GM12872 (cell line): ENCODE measurements around the gene RNF121.

Experiments used
- TF ChIP-seq, protein P1 (sequence below): IDR thresholded peaks from 3 replicates; pipeline ENCODE4 v1.5.1; 2011; ENCODE audit warnings: low read depth, mild to moderate bottlenecking, low read length, moderate library complexity; ENCODE audit not compliant: insufficient read depth

The RNF121 gene

DNA sequence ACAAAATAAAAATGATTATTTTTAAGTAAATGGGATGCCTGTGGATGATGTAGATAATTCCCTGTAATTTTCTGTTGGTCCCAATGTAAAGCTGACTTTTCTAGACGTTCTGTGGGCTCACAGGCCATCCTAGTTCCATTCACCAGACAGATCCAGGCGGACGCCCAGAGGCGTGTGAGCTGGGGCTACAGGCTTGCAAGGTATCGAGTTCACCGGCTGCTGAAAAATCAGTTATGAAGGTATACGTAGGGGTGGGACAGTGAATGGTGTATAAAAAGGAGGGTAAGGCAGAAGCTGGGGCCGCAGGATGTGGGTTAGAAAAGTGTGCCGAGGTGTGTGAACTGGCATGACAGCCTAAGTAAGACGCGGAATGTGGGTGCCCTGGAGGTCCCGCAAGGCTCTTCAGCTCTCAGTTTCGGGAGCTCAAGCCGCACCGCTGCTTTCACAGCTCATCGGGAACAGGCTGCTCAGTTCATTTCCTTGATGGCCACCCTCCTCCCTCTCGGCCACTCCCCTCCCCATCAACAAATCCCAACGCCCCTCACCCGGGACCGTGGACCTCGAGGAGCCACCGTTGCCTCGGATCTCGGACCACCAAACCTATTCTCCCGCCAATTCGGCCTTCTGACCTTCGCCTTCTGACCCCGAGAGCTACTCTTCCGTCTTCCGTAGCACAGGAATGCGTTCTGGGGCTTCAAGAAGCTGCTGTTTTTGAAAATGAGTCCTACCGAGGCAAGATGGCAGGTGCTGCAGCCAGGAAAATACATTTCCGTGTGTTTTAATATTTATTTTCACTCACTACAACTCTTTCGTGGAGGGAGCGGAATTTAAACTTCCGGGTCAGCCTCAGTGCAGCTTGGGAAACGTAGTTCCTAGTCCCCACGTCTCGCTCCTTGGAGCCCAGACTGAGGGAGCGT, 768 bp upstream of the RNF121 start, which contains the start of gene XNDC1N:
XNDC1N (minus strand) TSS at position 775 of the 917 bp plus-strand sequence. CDS start 5,241 bp downstream, outside the sequence.
- TF ChIP-seq, protein P1, sequence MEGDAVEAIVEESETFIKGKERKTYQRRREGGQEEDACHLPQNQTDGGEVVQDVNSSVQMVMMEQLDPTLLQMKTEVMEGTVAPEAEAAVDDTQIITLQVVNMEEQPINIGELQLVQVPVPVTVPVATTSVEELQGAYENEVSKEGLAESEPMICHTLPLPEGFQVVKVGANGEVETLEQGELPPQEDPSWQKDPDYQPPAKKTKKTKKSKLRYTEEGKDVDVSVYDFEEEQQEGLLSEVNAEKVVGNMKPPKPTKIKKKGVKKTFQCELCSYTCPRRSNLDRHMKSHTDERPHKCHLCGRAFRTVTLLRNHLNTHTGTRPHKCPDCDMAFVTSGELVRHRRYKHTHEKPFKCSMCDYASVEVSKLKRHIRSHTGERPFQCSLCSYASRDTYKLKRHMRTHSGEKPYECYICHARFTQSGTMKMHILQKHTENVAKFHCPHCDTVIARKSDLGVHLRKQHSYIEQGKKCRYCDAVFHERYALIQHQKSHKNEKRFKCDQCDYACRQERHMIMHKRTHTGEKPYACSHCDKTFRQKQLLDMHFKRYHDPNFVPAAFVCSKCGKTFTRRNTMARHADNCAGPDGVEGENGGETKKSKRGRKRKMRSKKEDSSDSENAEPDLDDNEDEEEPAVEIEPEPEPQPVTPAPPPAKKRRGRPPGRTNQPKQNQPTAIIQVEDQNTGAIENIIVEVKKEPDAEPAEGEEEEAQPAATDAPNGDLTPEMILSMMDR, result no peak

DNA sequence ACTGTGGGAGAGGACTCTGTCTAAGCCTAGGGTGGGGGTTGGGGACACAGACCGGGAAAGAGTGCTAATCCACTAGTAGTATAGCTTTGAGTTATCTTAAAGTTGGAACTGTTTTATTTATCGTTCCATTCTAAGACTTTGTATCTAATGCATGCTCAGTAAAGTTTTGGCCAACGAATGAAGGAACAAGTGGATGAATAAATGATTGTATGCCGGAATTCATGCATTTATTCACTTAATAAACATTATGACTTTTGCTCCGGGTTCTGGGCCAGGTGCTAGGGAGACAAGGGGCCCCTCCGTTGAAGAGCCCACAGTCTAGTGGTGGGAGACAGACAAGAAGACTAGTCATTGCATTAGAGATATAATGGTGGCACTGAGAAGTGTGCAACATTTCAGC, 645 bp downstream of the RNF121 start:
- TF ChIP-seq, protein P1, result no peak

DNA sequence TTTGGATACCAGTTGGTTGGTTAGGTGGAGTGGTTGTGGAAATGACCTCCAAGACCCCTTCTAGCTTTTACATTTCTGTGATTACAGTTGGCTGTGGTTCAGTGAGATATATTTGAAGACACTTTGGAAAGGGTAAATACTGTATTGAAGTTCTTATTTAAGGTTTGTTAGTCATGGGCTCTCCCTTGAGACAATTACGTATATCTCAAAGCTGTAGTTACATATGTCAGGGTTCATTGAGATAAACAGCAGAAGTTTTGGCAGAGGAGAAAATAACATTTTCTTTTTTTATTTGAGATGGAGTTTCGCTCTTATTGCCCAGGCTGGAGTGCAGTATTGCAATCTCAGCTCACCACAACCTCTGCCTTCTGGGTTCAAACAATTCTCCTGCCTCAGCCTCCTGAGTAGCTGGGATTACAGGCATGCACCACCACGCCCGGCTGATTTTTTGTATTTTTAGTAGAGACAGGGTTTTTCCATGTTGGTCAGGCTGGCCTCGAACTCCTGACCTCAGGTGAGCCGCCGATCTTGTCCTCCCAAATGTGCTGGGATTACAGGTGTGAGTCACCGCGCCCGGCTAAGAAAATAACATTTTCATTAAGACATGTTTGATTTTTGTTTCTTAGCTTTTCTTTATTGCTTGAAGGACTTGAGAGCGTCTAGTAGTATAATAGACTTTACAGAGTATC, 1.9 kb downstream of the RNF121 start:
- TF ChIP-seq, protein P1, result no peak

DNA sequence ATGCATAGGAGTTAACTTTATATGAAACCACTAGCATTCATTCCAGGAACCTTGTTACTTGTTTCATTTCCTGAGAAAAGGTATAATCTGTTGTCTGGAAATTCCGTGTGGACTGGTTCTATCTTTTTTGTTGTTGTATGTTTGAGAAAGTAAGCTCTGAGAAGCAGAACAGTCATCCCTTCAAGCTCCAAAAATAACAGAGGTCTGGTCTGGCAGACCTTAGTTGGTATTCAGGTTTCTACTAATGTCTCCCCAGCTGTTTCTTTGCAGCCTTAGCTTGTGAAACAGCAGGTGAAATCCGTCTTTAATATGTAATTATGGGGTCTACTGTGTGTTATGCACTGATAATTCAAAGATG, 2.4 kb downstream of the RNF121 start:
- TF ChIP-seq, protein P1, result no peak

DNA sequence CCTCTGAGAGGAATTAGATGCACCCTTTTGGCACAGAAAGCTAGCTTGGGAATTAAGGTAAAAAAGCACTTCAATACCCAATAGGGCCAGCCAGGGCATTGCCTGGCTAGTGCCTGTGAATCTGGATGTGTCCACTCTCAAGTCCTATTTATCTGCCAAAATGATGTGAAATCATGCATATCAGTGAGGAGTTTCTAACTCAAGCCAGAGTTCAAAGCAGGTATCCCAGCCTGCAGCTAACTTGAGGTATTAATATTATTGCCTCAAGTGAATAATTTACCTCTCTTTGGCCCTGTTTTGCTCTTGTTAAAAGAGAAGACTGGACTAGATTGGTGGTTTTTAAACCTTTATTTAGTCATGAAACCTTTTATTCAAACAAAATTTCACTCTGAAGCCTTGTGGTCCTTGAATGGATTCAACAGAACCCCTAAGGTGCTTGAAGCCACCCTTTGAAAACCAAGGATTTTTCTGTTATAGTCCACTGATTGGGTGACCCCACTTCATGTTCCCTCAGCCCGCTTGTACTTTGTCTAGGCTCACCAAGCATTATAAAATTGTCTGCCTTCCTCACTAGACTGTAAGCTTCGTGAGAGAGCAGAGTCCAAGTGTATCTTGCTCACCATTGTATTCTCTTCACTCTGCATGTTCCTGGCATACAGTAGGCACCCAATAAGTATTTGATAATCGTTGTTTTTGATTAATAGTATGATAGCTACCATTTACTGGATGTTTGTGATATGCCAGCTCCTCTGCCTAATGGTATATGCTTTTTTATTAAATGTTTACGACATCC, 4.5 kb downstream of the RNF121 start:
- TF ChIP-seq, protein P1, result no peak

DNA sequence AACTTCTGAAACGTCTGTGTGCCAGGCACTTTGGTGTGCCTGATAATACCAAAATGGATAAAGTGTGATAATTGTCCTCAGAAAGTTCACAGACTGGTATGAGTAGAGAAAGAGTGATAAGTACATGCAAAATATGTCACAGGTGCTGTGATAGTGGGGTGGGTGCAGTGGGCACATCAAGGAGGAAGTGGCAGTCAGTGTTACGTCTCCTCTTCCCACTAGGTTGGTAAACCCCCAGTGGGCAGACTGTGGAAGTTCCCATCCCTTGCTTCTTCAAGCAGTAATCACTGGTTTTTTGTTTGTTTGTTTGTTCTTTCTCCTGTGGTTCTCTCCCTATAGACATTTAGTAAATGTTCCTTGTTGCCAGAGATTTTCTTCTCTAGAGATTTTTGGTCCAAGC, 5.4 kb downstream of the RNF121 start:
- TF ChIP-seq, protein P1, result peak; percentile 46; the same call in 2 of the 3 replicates
